ENCODE measurements around the gene MARCO.

- TF ChIP-seq POLR2A (IDR thresholded peaks at IDR 0.05; ENCODE audit: low read length) (no peak), GATA1 (IDR thresholded peaks at IDR 0.05; ENCODE audit: low read depth, low read length) (no peak)
Measured at GRCh38 chr2:118913131-118913802, 28.7 kb upstream of the MARCO start.
